ENCODE data around the gene ZNF474. TPM values are rescaled to one million over a fixed set of nuclear protein-coding genes. Genes with fewer than 3 reads are reported as not detected.

ZNF474 gene
- polyA plus RNA-seq, 1 donor = 0.64 TPM

GRCh38 chr5:122152266-122152900, 23.0 kb downstream of the ZNF474 start:
- Histone ChIP-seq H3K27me3 (ENCODE audit: control insufficient read depth, insufficient read depth, low read length) (no peaks in the 10 kb centered on the region), H3K27ac (ENCODE audit: low read length) (no peak overlapping the region), H3K36me3 (ENCODE audit: control insufficient read depth, insufficient read depth, low read length) (no peaks in the 10 kb centered on the region), H3K4me3 (ENCODE audit: low read length) (no peak overlapping the region), H3K9me3 (ENCODE audit: control insufficient read depth, low read depth, low read length) (no peaks in the 10 kb centered on the region), H3K4me1 (ENCODE audit: control insufficient read depth, insufficient read depth, low read length) (no peaks in the 10 kb centered on the region)
- no peak for DNase-seq
- WGBS (ENCODE audit: insufficient coverage, low lambda C conversion rate) = no CpG with 5 or more reads among the region's 10 CpGs

GRCh38 chr5:122153230-122153629, 23.9 kb downstream of the ZNF474 start:
- no peaks in the 10 kb centered on the region for H3K36me3 ChIP-seq (ENCODE audit: control insufficient read depth, insufficient read depth, low read length)
- H3K27me3 ChIP-seq (ENCODE audit: control insufficient read depth, insufficient read depth, low read length) = peaks cover under 1% of the 10 kb centered on the region
- no peak overlapping the region for H3K27ac ChIP-seq (ENCODE audit: low read length)
- H3K9me3 ChIP-seq (ENCODE audit: control insufficient read depth, low read depth, low read length) = no peaks in the 10 kb centered on the region
- WGBS (ENCODE audit: insufficient coverage, low lambda C conversion rate) = 67% methylated on average over 1 of the region's 2 CpGs
- H3K4me3 ChIP-seq (ENCODE audit: low read length) = no peak overlapping the region
- DNase-seq = peak in 1 of 2 donors; percentile 24
- no peaks in the 10 kb centered on the region for H3K4me1 ChIP-seq (ENCODE audit: control insufficient read depth, insufficient read depth, low read length)

GRCh38 chr5:122153774-122154173, 24.4 kb downstream of the ZNF474 start:
- DNase-seq = no peak
- WGBS (ENCODE audit: insufficient coverage, low lambda C conversion rate) = no CpG with 5 or more reads among the region's 4 CpGs
- Histone ChIP-seq H3K27me3 (ENCODE audit: control insufficient read depth, insufficient read depth, low read length) (peaks cover 2% of the 10 kb centered on the region), H3K4me1 (ENCODE audit: control insufficient read depth, insufficient read depth, low read length) (no peaks in the 10 kb centered on the region), H3K27ac (ENCODE audit: low read length) (no peak overlapping the region), H3K36me3 (ENCODE audit: control insufficient read depth, insufficient read depth, low read length) (no peaks in the 10 kb centered on the region), H3K4me3 (ENCODE audit: low read length) (no peak overlapping the region), H3K9me3 (ENCODE audit: control insufficient read depth, low read depth, low read length) (no peaks in the 10 kb centered on the region)

GRCh38 chr5:122154491-122154890, 25.1 kb downstream of the ZNF474 start:
- 92% methylated on average over 5 of the region's 5 CpGs for WGBS (ENCODE audit: insufficient coverage, low lambda C conversion rate)
- no peak for DNase-seq
- Histone ChIP-seq H3K27me3 (ENCODE audit: control insufficient read depth, insufficient read depth, low read length) (peaks cover 2% of the 10 kb centered on the region), H3K27ac (ENCODE audit: low read length) (no peak overlapping the region), H3K9me3 (ENCODE audit: control insufficient read depth, low read depth, low read length) (no peaks in the 10 kb centered on the region), H3K4me1 (ENCODE audit: control insufficient read depth, insufficient read depth, low read length) (no peaks in the 10 kb centered on the region), H3K4me3 (ENCODE audit: low read length) (no peak overlapping the region), H3K36me3 (ENCODE audit: control insufficient read depth, insufficient read depth, low read length) (no peaks in the 10 kb centered on the region)

GRCh38 chr5:122154910-122155309, 25.6 kb downstream of the ZNF474 start:
- peaks cover 2% of the 10 kb centered on the region for H3K27me3 ChIP-seq (ENCODE audit: control insufficient read depth, insufficient read depth, low read length)
- no peaks in the 10 kb centered on the region for H3K36me3 ChIP-seq (ENCODE audit: control insufficient read depth, insufficient read depth, low read length)
- H3K27ac ChIP-seq (ENCODE audit: low read length) = no peak overlapping the region
- H3K4me1 ChIP-seq (ENCODE audit: control insufficient read depth, insufficient read depth, low read length) = no peaks in the 10 kb centered on the region
- H3K4me3 ChIP-seq (ENCODE audit: low read length) = no peak overlapping the region
- DNase-seq = no peak
- no peaks in the 10 kb centered on the region for H3K9me3 ChIP-seq (ENCODE audit: control insufficient read depth, low read depth, low read length)
- 80% methylated on average over 1 of the region's 7 CpGs for WGBS (ENCODE audit: insufficient coverage, low lambda C conversion rate)

GRCh38 chr5:122155546-122155945, 26.2 kb downstream of the ZNF474 start:
- no CpG with 5 or more reads among the region's 3 CpGs for WGBS (ENCODE audit: insufficient coverage, low lambda C conversion rate)
- no peak for DNase-seq
- Histone ChIP-seq H3K4me1 (ENCODE audit: control insufficient read depth, insufficient read depth, low read length) (no peaks in the 10 kb centered on the region), H3K9me3 (ENCODE audit: control insufficient read depth, low read depth, low read length) (no peaks in the 10 kb centered on the region), H3K27ac (ENCODE audit: low read length) (no peak overlapping the region), H3K36me3 (ENCODE audit: control insufficient read depth, insufficient read depth, low read length) (no peaks in the 10 kb centered on the region), H3K4me3 (ENCODE audit: low read length) (no peak overlapping the region), H3K27me3 (ENCODE audit: control insufficient read depth, insufficient read depth, low read length) (peaks cover 2% of the 10 kb centered on the region)

- peaks cover 2% of the 10 kb centered on the region for H3K27me3 ChIP-seq (ENCODE audit: control insufficient read depth, insufficient read depth, low read length)
- H3K4me3 ChIP-seq (ENCODE audit: low read length) = no peak overlapping the region
- H3K36me3 ChIP-seq (ENCODE audit: control insufficient read depth, insufficient read depth, low read length) = no peaks in the 10 kb centered on the region
- no peak overlapping the region for H3K27ac ChIP-seq (ENCODE audit: low read length)
- no peak for DNase-seq
- H3K4me1 ChIP-seq (ENCODE audit: control insufficient read depth, insufficient read depth, low read length) = no peaks in the 10 kb centered on the region
- WGBS (ENCODE audit: insufficient coverage, low lambda C conversion rate) = 100% methylated on average over 1 of the region's 1 CpG
- H3K9me3 ChIP-seq (ENCODE audit: control insufficient read depth, low read depth, low read length) = no peaks in the 10 kb centered on the region
Measured at GRCh38 chr5:122156724-122157325, 27.5 kb downstream of the ZNF474 start.

GRCh38 chr5:122162100-122162638, 32.8 kb downstream of the ZNF474 start:
- no peaks in the 10 kb centered on the region for H3K9me3 ChIP-seq (ENCODE audit: control insufficient read depth, low read depth, low read length)
- H3K27ac ChIP-seq (ENCODE audit: low read length) = no peak overlapping the region
- peaks cover 2% of the 10 kb centered on the region for H3K27me3 ChIP-seq (ENCODE audit: control insufficient read depth, insufficient read depth, low read length)
- peaks cover 6% of the 10 kb centered on the region for H3K4me1 ChIP-seq (ENCODE audit: control insufficient read depth, insufficient read depth, low read length)
- H3K36me3 ChIP-seq (ENCODE audit: control insufficient read depth, insufficient read depth, low read length) = no peaks in the 10 kb centered on the region
- H3K4me3 ChIP-seq (ENCODE audit: low read length) = no peak overlapping the region
- no CpG with 5 or more reads among the region's 3 CpGs for WGBS (ENCODE audit: insufficient coverage, low lambda C conversion rate)
- no peak for DNase-seq

GRCh38 chr5:122163121-122164069, 34.0 kb downstream of the ZNF474 start:
- peak in 1 of 2 donors; percentile 29 for DNase-seq
- H3K27me3 ChIP-seq (ENCODE audit: control insufficient read depth, insufficient read depth, low read length) = no peaks in the 10 kb centered on the region
- 90% methylated on average over 2 of the region's 4 CpGs for WGBS (ENCODE audit: insufficient coverage, low lambda C conversion rate)
- H3K4me1 ChIP-seq (ENCODE audit: control insufficient read depth, insufficient read depth, low read length) = peaks cover 6% of the 10 kb centered on the region
- no peak overlapping the region for H3K4me3 ChIP-seq (ENCODE audit: low read length)
- H3K9me3 ChIP-seq (ENCODE audit: control insufficient read depth, low read depth, low read length) = no peaks in the 10 kb centered on the region
- no peak overlapping the region for H3K27ac ChIP-seq (ENCODE audit: low read length)
- H3K36me3 ChIP-seq (ENCODE audit: control insufficient read depth, insufficient read depth, low read length) = no peaks in the 10 kb centered on the region

- Histone ChIP-seq H3K27me3 (ENCODE audit: control insufficient read depth, insufficient read depth, low read length) (no peaks in the 10 kb centered on the region), H3K9me3 (ENCODE audit: control insufficient read depth, low read depth, low read length) (no peaks in the 10 kb centered on the region), H3K36me3 (ENCODE audit: control insufficient read depth, insufficient read depth, low read length) (no peaks in the 10 kb centered on the region), H3K27ac (ENCODE audit: low read length) (no peak overlapping the region), H3K4me3 (ENCODE audit: low read length) (no peak overlapping the region), H3K4me1 (ENCODE audit: control insufficient read depth, insufficient read depth, low read length) (peaks cover 6% of the 10 kb centered on the region)
- no peak for DNase-seq
Measured at GRCh38 chr5:122164070-122164435, 34.7 kb downstream of the ZNF474 start.
